LNCAP (cell line): ENCODE results near the gene GCAT.

Experiments used
- CTCF ChIP-seq: fragments of 450-650 bp; IDR thresholded peaks from 2 replicates; pipeline ENCODE4 v1.5.1; 2017; ENCODE audit warnings: mild to moderate bottlenecking

The GCAT gene

GRCh38 chr22:37806409-37807333 is 1.1 kb upstream of the GCAT start:
- TF ChIP-seq CTCF = no peak

- no peak for TF ChIP-seq CTCF
Measured at GRCh38 chr22:37808294-37808657, 542 bp downstream of the GCAT start.

- no peak for TF ChIP-seq CTCF
Measured at GRCh38 chr22:37809672-37810333, 2.1 kb downstream of the GCAT start.

- TF ChIP-seq CTCF = no peak
Measured at GRCh38 chr22:37811867-37812266, 4.1 kb downstream of the GCAT start.

GRCh38 chr22:37812869-37813678 is 5.3 kb downstream of the GCAT start:
- no peak for TF ChIP-seq CTCF

GRCh38 chr22:37815593-37815992 is 7.9 kb downstream of the GCAT start:
- TF ChIP-seq CTCF = no peak

DNA sequence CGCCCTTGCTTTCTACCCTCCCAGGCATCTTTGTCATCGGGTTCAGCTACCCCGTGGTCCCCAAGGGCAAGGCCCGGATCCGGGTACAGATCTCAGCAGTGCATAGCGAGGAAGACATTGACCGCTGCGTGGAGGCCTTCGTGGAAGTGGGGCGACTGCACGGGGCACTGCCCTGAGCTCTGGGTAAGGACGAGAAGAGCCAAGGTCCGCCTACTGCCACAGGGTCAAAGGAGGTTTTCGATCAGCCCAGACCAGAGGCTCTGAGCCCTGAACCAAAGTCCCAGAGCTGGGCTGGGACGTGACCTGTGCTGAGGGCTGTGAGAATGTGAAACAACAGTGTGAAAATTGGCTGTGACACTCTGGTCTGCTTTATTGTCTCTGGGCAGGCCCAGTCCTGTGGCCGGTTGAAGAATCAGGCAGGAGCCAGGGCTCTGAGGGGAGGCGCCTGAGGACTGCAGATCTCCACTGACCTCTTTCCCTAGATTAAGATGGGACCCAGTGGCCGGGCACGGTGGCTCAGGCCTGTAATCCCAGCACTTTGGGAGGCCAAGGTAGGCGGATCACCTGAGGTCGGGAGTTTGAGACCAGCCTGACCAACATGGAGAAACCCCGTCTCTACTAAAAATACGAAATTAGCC is 8.9 kb downstream of the GCAT start:
- no peak for TF ChIP-seq CTCF
